ENCODE results near the gene SLC27A3.

Gene SLC27A3

DNA sequence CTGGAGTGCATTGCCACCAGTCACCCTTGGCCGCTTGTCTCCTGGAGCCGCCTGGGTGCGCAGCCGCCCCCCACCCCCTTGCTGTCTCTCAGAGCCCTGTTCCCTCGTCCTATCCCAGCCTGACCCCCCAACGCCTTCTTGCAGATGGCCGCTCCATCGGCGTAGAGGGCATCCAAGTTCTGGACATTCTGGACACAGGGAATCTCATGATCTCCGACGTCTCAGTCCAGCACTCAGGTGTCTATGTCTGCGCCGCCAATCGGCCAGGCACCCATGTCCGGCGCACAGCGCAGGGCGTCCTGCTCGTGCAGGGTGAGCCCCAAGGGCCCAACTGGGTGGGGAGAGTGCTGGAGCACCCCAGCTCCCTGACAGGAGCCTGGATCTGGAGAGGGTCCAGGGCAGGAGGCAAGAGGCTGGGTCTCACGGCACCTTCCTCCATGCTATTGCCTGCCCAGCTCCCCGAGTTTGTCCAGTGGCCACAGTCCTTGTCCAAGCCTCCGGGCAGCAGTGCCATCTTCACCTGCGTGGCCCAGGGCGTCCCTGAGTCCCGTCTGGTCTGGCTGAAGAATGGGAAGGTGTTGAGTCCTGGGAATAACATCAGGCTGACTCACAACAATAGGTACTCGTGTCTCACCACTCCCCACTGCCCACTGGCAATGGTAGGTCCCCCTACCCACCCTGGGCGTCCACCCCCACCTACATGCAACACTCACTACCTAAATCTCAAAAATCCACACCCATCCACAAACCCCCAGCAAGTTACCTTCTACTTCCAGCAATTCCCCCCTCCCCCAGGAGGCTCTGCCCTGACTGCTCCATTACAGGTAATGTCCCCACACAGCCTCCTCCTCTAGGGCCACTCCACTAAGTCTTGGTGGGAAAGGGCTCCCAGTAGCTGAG is 24.6 kb downstream of the SLC27A3 start:
- DNase-seq = no peak

- DNase-seq = no peak
Observed at GRCh38 chr1:153800516-153800915, 25.3 kb downstream of the SLC27A3 start.

- no peak for DNase-seq
Observed at GRCh38 chr1:153801028-153801625, 25.9 kb downstream of the SLC27A3 start.

- DNase-seq = no peak
Observed at GRCh38 chr1:153801786-153802697, 26.8 kb downstream of the SLC27A3 start.

- no peak for DNase-seq
Observed at GRCh38 chr1:153803470-153804056, 28.4 kb downstream of the SLC27A3 start.

DNA sequence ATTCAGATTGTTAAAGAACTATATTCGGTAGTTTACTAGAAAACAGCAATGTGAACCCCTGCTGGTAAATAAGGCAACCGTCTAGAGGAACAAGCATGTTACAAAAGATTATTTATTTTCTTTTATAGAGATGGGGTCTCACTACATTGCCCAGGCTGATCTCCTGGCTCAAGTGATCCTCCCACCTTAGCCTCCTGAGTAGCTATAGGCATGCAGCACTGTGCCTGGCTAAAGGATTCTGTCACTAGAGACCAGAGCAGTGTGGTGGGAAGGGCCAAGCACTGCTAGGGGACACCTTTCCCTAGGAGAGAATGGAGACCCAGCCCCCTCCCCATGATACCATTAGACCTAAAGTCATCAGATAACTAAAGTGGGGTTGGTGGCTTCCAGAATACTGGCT is 28.9 kb downstream of the SLC27A3 start:
- no peak for DNase-seq

DNA sequence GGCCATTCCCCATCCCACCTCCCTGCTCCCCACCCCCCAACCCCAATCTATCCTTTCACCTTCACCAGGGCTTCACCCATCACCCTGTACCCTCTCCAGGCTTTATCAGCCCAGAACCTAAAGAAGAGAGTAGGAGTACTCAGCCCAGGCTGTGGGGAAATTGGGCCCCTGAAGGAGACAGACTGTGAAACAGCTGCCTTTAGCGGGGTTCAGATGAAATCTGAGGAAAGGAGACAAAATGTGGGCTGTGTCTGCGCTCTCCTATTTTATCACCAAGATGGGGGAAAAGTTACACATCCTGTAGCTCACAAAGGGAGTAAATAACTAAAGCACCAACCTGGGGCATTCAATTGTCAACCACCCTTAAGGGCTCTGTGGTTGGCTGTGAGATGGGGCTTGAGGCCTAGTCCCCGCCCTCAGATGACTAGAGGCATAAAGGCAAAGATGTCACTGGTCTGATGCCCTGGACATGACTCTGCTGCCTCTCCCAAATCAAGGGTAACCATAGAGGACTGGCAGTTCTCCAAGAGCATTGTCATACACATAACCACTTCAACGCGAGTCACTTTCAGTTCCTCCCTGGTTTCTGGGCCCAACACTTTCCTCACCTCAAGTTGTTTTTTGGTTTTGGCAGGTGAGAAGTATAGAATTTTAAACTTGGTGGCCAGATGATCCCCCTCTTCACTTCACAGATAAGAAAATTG is 30.0 kb downstream of the SLC27A3 start:
- peak; percentile 21 for DNase-seq

- DNase-seq = no peak
Observed at GRCh38 chr1:153805886-153806719, 30.9 kb downstream of the SLC27A3 start.

DNA sequence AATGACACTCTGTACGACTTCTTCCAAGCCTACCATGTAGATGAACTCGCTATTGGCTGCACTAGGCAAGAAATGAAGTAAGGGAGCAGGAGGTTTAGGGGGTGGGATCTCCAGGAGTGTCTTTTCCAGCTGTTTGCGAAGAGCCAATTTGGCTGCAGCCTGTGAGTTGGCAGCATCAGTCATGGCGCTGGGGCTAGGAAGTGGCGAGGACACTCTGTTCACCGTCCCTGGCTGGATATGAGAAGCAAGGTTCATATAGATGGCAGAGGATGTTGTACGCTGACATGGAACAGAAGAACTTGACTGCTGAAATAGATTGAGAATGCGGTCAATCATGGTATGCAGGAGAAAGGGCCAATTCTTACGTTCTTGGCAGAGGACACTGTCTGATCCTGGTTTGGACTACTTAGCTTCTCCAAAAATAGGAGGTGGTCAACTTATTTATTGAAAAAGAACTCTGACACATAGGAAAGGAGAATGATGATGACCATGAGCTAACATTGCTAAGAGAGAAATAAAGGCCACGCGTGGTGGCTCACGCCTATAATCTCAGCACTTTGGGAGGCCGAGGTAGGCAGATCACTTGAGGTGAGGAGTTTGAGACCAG is 41.2 kb downstream of the SLC27A3 start:
- no peak for DNase-seq

DNA sequence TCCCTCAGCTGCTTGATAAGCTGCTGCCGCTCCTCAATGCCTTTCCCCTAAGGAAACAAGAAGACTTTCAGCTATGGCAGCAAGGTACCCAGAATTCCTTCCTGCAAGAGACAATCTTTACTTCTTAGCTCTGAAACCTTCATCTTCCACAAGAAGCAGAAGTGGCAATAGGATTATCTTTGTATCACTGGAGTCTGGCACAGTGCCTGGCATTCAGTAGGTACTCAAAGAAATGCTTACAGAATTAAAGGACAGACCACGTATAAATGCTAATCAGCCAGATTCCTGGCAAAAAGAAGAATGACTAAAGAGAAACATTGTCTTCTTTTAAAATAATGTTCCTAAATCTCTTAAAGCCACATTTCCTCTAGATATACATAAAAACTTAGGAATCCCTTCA is 43.7 kb downstream of the SLC27A3 start:
- no peak for DNase-seq

DNA sequence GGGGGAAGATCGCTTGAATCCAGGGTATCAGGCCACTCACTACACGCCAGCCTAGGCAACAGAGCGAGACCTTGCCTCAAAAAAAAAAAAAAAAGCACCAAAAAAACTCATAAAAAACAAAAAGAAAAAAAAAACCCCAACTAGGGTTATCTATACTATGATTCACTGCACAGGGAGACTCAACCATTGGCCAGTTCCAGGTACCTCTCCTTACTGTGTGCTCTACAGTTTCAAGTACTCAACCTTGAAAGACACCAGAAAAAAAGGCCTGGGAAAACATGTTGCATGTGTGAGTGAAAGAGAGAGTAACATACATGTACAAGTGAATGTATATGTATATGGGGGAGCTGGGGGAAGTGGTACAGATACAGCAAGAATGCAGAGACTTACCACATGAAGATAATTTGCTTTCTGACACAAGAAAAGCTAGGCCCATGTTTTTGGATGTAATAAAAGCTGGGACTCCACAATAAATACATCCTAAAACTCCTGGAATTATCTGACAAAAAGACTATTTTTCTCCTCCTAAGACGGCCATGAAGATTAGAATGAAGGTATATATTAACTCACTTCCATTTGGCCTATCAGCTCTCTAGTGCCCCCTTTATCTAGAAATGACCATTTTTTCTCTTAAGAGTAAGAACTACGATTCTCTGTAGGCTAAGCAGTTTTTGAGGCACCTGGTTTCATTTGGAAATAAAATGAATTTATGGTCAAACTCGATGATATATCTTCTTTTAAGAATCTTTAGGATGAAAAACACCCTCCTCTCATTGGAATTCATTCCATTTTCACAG is 52.2 kb downstream of the SLC27A3 start:
- DNase-seq = no peak

All from DMS79 treated with DMSO at 0.1 percent for 48 hours (cell line).